Cardiac muscle cell (in vitro differentiated cells and primary cell): ENCODE results near the gene PRRC2B. TPM values are rescaled to one million over a fixed set of nuclear protein-coding genes. Genes with fewer than 3 reads are reported as not detected.
A peak's percentile ranks its signal among the peaks of the same experiment; 100 is the strongest.

Experiments used
- DNase-seq, 2 donors: peaks; one replicate each; pipeline versions ENCODE4 v3.0.0 to v3.0.0-alpha.2; 2010 to 2017; ENCODE audit warnings: low read depth in 1 of 2, low spot score in 1 of 2
- H3K27ac ChIP-seq: fragments of 200-600 bp; sonication (generic); 2 replicates; pipeline ENCODE4 v1.5.1; 2016
- H3K27me3 ChIP-seq: fragments of 200-600 bp; sonication (generic); 2 replicates; pipeline ENCODE4 v1.6.0; 2016; ENCODE audit warnings: control low read depth
- H3K36me3 ChIP-seq: fragments of 200-600 bp; sonication (generic); 2 replicates; pipeline ENCODE4 v1.5.1; 2016; ENCODE audit warnings: control low read depth
- H3K4me1 ChIP-seq: fragments of 200-600 bp; sonication (generic); 2 replicates; pipeline ENCODE4 v1.8.1; 2017; ENCODE audit warnings: low read depth, mild to moderate bottlenecking, mixed run types
- H3K4me3 ChIP-seq: fragments of 200-600 bp; sonication (generic); 2 replicates; pipeline ENCODE4 v1.5.1; 2016; ENCODE audit warnings: mild to moderate bottlenecking
- H3K9me3 ChIP-seq: fragments of 200-600 bp; sonication (generic); 2 replicates; pipeline ENCODE4 v1.5.1; 2017; ENCODE audit warnings: low read depth, mild to moderate bottlenecking, control low read depth
- CTCF ChIP-seq: IDR thresholded peaks from 2 replicates; pipeline ENCODE4 v1.5.1; 2012; ENCODE audit warnings: low read depth, mild to moderate bottlenecking, low read length
- polyA plus RNA-seq: library from polyadenylated mRNA; unstranded; fragments of >200 nt; fragmentation: Nextera tagmentation; extraction: Ambion mirVana; gene quantifications from 2 replicates; pipeline ENCODE4 v1.2.1, GENCODE V29; 2016
- total RNA-seq: library from RNA; depleted of rRNA; stranded (reverse); fragments of >200 nt; gene quantifications from 2 replicates; pipeline ENCODE4 v1.2.3, GENCODE V29; 2016

The PRRC2B gene
- total and polyA plus RNA-seq, 2 experiments from 2014 or later = 71.1 to 259 TPM

GRCh38 chr9:131419026-131419614 lies 25.2 kb downstream of the PRRC2B start:
- H3K4me1 ChIP-seq = peaks cover 68% of the 10 kb centered on the region
- TF ChIP-seq CTCF = no peak
- H3K27ac ChIP-seq = peak overlapping the region; percentile 78
- H3K4me3 ChIP-seq = no peak overlapping the region
- no peaks in the 10 kb centered on the region for H3K36me3 ChIP-seq
- H3K9me3 ChIP-seq = no peaks in the 10 kb centered on the region
- no peak for DNase-seq
- H3K27me3 ChIP-seq = no peaks in the 10 kb centered on the region

DNA sequence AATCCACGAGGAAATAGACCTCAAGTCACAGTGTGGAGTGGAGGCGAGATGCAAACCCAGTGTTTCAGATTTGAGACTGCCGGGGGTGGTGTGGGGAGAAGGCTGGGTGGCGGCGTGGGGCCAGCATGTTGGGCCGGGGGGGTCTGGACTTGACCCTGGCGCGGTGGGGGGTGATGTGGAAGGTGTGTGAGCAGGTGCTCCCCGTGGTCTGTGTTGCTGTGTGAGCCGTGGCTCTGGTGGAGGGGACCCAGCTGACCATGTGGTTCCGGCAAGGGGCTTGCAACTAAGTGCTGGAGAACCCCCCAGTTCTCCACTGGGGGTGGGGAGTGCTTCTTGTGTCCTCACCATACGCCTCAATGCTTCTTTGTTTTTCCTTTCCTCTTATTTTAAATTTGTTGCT lies 25.8 kb downstream of the PRRC2B start:
- no peak for TF ChIP-seq CTCF
- H3K4me1 ChIP-seq = peaks cover 68% of the 10 kb centered on the region

DNA sequence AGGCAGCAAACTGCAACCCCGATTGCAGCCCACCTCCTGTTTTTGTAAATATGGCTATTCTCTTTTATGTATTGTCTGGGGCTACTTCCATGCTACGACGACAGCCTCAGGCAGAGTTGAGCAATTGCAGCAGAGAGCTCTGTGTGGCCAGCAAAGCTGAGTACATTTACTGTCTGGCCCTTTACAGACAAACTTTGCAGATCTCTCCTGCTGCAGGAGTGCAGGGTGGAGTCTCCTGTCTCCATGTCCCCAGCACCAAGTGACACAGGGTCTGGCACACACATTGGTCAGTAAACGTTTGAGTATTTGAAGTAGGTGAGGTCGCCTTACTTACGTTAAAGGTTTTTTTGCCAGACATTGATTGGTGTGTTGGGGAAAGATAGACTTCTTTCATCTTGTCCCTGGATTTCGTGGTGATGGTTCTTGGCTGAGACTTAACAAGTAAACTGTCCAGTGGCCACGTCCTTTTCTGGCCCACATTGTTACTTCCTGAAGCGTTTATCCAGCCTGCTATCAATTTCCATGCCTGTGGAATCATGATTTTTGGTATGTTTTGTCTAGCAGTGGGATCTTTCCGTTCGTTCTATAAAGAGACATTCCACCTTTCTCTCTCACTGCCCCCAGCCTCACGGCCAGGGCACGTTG lies 27.2 kb downstream of the PRRC2B start:
- H3K36me3 ChIP-seq = no peaks in the 10 kb centered on the region
- peak; percentile 45 for TF ChIP-seq CTCF
- peak in 1 of 2 donors; percentile 66 for DNase-seq
- no peaks in the 10 kb centered on the region for H3K9me3 ChIP-seq
- H3K4me1 ChIP-seq = peaks cover 57% of the 10 kb centered on the region
- no peak overlapping the region for H3K4me3 ChIP-seq
- H3K27ac ChIP-seq = peak overlapping the region; percentile 46
- no peaks in the 10 kb centered on the region for H3K27me3 ChIP-seq

More for the DNA sequence above, 25.8 kb downstream of the PRRC2B start:
- H3K9me3 ChIP-seq = no peaks in the 10 kb centered on the region
- H3K27ac ChIP-seq = peak overlapping the region; percentile 78
- no peak for DNase-seq
- no peaks in the 10 kb centered on the region for H3K27me3 ChIP-seq
- no peak overlapping the region for H3K4me3 ChIP-seq
- H3K36me3 ChIP-seq = no peaks in the 10 kb centered on the region

DNA sequence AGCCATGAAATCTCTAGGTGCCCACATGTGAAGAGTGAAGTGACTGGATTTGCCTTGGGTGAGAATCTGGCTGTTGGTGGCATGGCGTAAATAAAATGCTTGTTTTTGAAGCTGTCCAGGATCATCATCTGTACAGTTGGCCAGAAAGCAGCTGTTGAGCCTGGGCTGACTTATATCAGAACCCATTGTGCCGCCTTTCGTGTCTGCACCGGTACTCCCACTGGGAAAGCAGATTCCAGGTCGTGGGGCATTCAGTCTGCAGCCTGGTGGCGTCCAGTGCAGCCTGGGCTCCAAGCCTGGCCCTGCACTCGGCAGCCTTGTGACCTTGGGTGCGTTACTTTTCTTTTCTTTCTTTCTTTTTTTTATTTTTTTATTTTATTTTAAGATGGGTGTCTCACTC lies 27.8 kb downstream of the PRRC2B start:
- H3K4me3 ChIP-seq = no peak overlapping the region
- peak overlapping the region; percentile 46 for H3K27ac ChIP-seq
- H3K27me3 ChIP-seq = no peaks in the 10 kb centered on the region
- TF ChIP-seq CTCF = no peak
- H3K9me3 ChIP-seq = no peaks in the 10 kb centered on the region
- H3K36me3 ChIP-seq = no peaks in the 10 kb centered on the region
- DNase-seq = no peak
- peaks cover 55% of the 10 kb centered on the region for H3K4me1 ChIP-seq

- Histone ChIP-seq H3K9me3 (no peaks in the 10 kb centered on the region), H3K27me3 (no peaks in the 10 kb centered on the region), H3K36me3 (no peaks in the 10 kb centered on the region), H3K4me1 (peaks cover 49% of the 10 kb centered on the region), H3K27ac (peak overlapping the region; percentile 46), H3K4me3 (no peak overlapping the region)
- no peak for DNase-seq
- no peak for TF ChIP-seq CTCF
Observed at GRCh38 chr9:131422241-131422792, 28.4 kb downstream of the PRRC2B start.
